OCI-LY3 (cell line): ENCODE data around the gene CAPZB.

ENCODE experiments used
- H2AFZ ChIP-seq: fragments of 200-600, 300-600 bp; shearing (Covaris generic); 2 replicates; pipeline ENCODE4 v1.6.0; 2014; ENCODE audit warnings: antibody characterized with exemption, low read depth, low read length
- H3K27ac ChIP-seq: fragments of 200-600, 300-600 bp; sonication (generic); 2 replicates; pipeline ENCODE4 v1.5.1; 2014; ENCODE audit warnings: mild to moderate bottlenecking, low read length, moderate library complexity, mixed read lengths
- H3K27me3 ChIP-seq: fragments of 200-600, 300-600 bp; sonication (generic); 2 replicates; pipeline ENCODE4 v1.6.1; 2014; ENCODE audit warnings: low read depth, low read length, mixed read lengths
- H3K36me3 ChIP-seq: fragments of 200-600, 300-600 bp; sonication (generic); replicated peaks from 2 replicates; pipeline ENCODE3; 2014; ENCODE audit warnings: low read depth, low read length, mixed read lengths
- H3K4me1 ChIP-seq: fragments of 300-600, 200-600 bp; sonication (generic); 2 replicates; pipeline ENCODE4 v1.6.1; 2014; ENCODE audit warnings: low read length, mixed read lengths
- H3K4me2 ChIP-seq: fragments of 200-600, 300-600 bp; sonication (generic); 2 replicates; pipeline ENCODE4 v1.6.1; 2014; ENCODE audit warnings: low read length, mixed read lengths
- H3K4me3 ChIP-seq: fragments of 300-600, 200-600 bp; sonication (generic); 2 replicates; pipeline ENCODE4 v1.5.1; 2014; ENCODE audit warnings: antibody characterized with exemption, mild to moderate bottlenecking, low read length, moderate library complexity
- H3K79me2 ChIP-seq: fragments of 300-600, 200-600 bp; shearing (Covaris generic); 2 replicates; pipeline ENCODE4 v1.6.1; 2014; ENCODE audit warnings: mild to moderate bottlenecking, low read length, mixed read lengths
- H3K9ac ChIP-seq: fragments of 300-600, 200-600 bp; shearing (Covaris generic); 2 replicates; pipeline ENCODE4 v1.6.0; 2014; ENCODE audit warnings: mild to moderate bottlenecking, low read length, moderate library complexity
- H3K9me3 ChIP-seq: fragments of 200-600, 300-600 bp; shearing (Covaris generic); 2 replicates; pipeline ENCODE4 v1.6.1; 2014; ENCODE audit warnings: low read length, mixed read lengths; ENCODE audit not compliant: insufficient read depth
- H4K20me1 ChIP-seq: fragments of 200-600, 300-600 bp; sonication (generic); 2 replicates; pipeline ENCODE4 v1.6.1; 2016; ENCODE audit warnings: low read length, mixed read lengths; ENCODE audit not compliant: insufficient read depth
- CTCF ChIP-seq: fragments of 200-600, 300-600 bp; sonication (generic); IDR thresholded peaks from 2 replicates; pipeline ENCODE4 v1.5.1; 2014; ENCODE audit warnings: antibody characterized with exemption, low read length, low read depth
- EZH2phosphoT487 ChIP-seq: fragments of 200-600 bp; shearing (Covaris generic); IDR thresholded peaks from 2 replicates; pipeline ENCODE4 v1.6.1; 2018; ENCODE audit warnings: antibody characterized with exemption, mixed run types, low read depth

The CAPZB gene

GRCh38 chr1:19381261-19381660 is 104.1 kb downstream of the CAPZB start:
- Histone ChIP-seq H3K4me2 (no peak overlapping the region), H4K20me1 (no peaks in the 10 kb centered on the region), H3K27ac (no peak overlapping the region), H3K4me1 (no peaks in the 10 kb centered on the region), H3K36me3 (peaks cover 11% of the 10 kb centered on the region), H3K9me3 (no peaks in the 10 kb centered on the region), H3K9ac (no peak overlapping the region), H2AFZ (no peak overlapping the region), H3K79me2 (no peaks in the 10 kb centered on the region), H3K4me3 (no peak overlapping the region), H3K27me3 (no peaks in the 10 kb centered on the region)
- TF ChIP-seq CTCF = no peak

GRCh38 chr1:19377812-19378718 is 107.3 kb downstream of the CAPZB start:
- no peaks in the 10 kb centered on the region for H3K4me1 ChIP-seq
- H2AFZ ChIP-seq = no peak overlapping the region
- H3K9ac ChIP-seq = no peak overlapping the region
- H3K4me2 ChIP-seq = no peak overlapping the region
- no peaks in the 10 kb centered on the region for H3K79me2 ChIP-seq
- H3K4me3 ChIP-seq = no peak overlapping the region
- no peak overlapping the region for H3K27ac ChIP-seq
- TF ChIP-seq CTCF = no peak
- TF ChIP-seq EZH2phosphoT487 = no peak
- H3K9me3 ChIP-seq = no peaks in the 10 kb centered on the region
- no peaks in the 10 kb centered on the region for H3K27me3 ChIP-seq
- peaks cover 8% of the 10 kb centered on the region for H3K36me3 ChIP-seq
- H4K20me1 ChIP-seq = no peaks in the 10 kb centered on the region

- no peaks in the 10 kb centered on the region for H3K27me3 ChIP-seq
- TF ChIP-seq CTCF (no peak), EZH2phosphoT487 (no peak)
- H3K9ac ChIP-seq = no peak overlapping the region
- peaks cover 8% of the 10 kb centered on the region for H3K36me3 ChIP-seq
- no peak overlapping the region for H2AFZ ChIP-seq
- H3K4me2 ChIP-seq = no peak overlapping the region
- no peaks in the 10 kb centered on the region for H4K20me1 ChIP-seq
- no peak overlapping the region for H3K4me3 ChIP-seq
- no peak overlapping the region for H3K27ac ChIP-seq
- no peaks in the 10 kb centered on the region for H3K4me1 ChIP-seq
- H3K79me2 ChIP-seq = no peaks in the 10 kb centered on the region
- no peaks in the 10 kb centered on the region for H3K9me3 ChIP-seq
Observed at GRCh38 chr1:19376428-19377372, 108.6 kb downstream of the CAPZB start.
